AG09309 (cell line): ENCODE results near the gene MAB21L4.
A peak's percentile ranks its signal among the peaks of the same experiment; 100 is the strongest.

ENCODE experiments used
- DNase-seq: peaks from one replicate; pipeline ENCODE4 v3.0.0-alpha.2; 2010; ENCODE audit warnings: low read depth
- H3K4me3 ChIP-seq: 2 replicates; pipeline ENCODE4 v1.5.1; 2011; ENCODE audit warnings: mild to moderate bottlenecking, low read depth, low read length, moderate library complexity; ENCODE audit not compliant: control insufficient read depth
- CTCF ChIP-seq: IDR thresholded peaks from 2 replicates; pipeline ENCODE4 v1.5.1; 2011; ENCODE audit warnings: mild to moderate bottlenecking, low read depth, low read length, inconsistent platforms; ENCODE audit not compliant: insufficient read depth, control insufficient read depth; ENCODE audit errors: missing control alignments

Gene MAB21L4

GRCh38 chr2:240914645-240915525 lies 18.9 kb upstream of the MAB21L4 start:
- no peak for DNase-seq
- no peak for TF ChIP-seq CTCF
- H3K4me3 ChIP-seq: no peak overlapping the region

- DNase-seq: no peak
- no peak overlapping the region for H3K4me3 ChIP-seq
Observed at GRCh38 chr2:240913810-240914644, 18.1 kb upstream of the MAB21L4 start.

GRCh38 chr2:240912878-240913809 lies 17.2 kb upstream of the MAB21L4 start:
- no peak for TF ChIP-seq CTCF
- no peak for DNase-seq
- H3K4me3 ChIP-seq: no peak overlapping the region

More at GRCh38 chr2:240913810-240914644, 18.1 kb upstream of the MAB21L4 start:
- peak; percentile 88 for TF ChIP-seq CTCF

- TF ChIP-seq CTCF: no peak
- peak; percentile 28 for DNase-seq
- H3K4me3 ChIP-seq: no peak overlapping the region
Observed at GRCh38 chr2:240911641-240912265, 15.8 kb upstream of the MAB21L4 start.

GRCh38 chr2:240909216-240909974 lies 13.4 kb upstream of the MAB21L4 start:
- no peak overlapping the region for H3K4me3 ChIP-seq
- no peak for DNase-seq
- no peak for TF ChIP-seq CTCF
